ENCODE results near the gene DLX6. TPM values are rescaled to one million over a fixed set of nuclear protein-coding genes. Genes with fewer than 3 reads are reported as not detected.

Gene DLX6
- total RNA-seq, 2 experiments from 2014 or later = not detected

- no peaks in the 10 kb centered on the region for H3K9me3 ChIP-seq (ENCODE audit: low read length)
- ChIA-PET POLR2A (no interaction called here), CTCF (ENCODE audit: unreplicated experiment) (no interaction called here)
- H3K4me2 ChIP-seq (ENCODE audit: low read length) = no peak overlapping the region
- no peak overlapping the region for H3K4me3 ChIP-seq (ENCODE audit: low read depth, low read length, poor library complexity, severe bottlenecking)
- no peaks in the 10 kb centered on the region for H3K79me2 ChIP-seq (ENCODE audit: insufficient read depth, low read depth, low read length)
- TF ChIP-seq CTCF (conservative IDR thresholded peaks at IDR 0.05; ENCODE audit: low read length) (no peak), EZH2phosphoT487 (IDR thresholded peaks at IDR 0.05; ENCODE audit: borderline replicate concordance, low read depth, low read length) (no peak)
- no peaks in the 10 kb centered on the region for H4K20me1 ChIP-seq (ENCODE audit: insufficient read depth, low read length)
- BruUV-seq (replicated peaks) = no TSS peak
- intact Hi-C loops (cut with micrococcal nuclease; ENCODE audit: unreplicated experiment) = no loop called here
- no peak for DNase-seq (ENCODE audit: low spot score)
- H3K9me2 ChIP-seq (ENCODE audit: insufficient read depth, low read length) = no peaks in the 10 kb centered on the region
- no peak overlapping the region for H2AFZ ChIP-seq (ENCODE audit: low read length)
- no peaks in the 10 kb centered on the region for H3K4me1 ChIP-seq (ENCODE audit: insufficient read depth, low read length, poor library complexity, severe bottlenecking)
- H3K27ac ChIP-seq (ENCODE audit: low read depth, low read length, poor library complexity, severe bottlenecking) = no peak overlapping the region
- no peaks in the 10 kb centered on the region for H3K36me3 ChIP-seq (ENCODE audit: insufficient read depth, low read length)
These were observed 34.2 kb downstream of the DLX6 start for GRCh38 chr7:97039374-97040065.

- CTCF ChIA-PET (ENCODE audit: unreplicated experiment) = no interaction called here
- H3K4me3 ChIP-seq (ENCODE audit: low read depth, low read length, poor library complexity, severe bottlenecking) = no peak overlapping the region
These were observed 37.9 kb downstream of the DLX6 start for GRCh38 chr7:97043281-97043680.

More at GRCh38 chr7:97043281-97043680, 37.9 kb downstream of the DLX6 start:
- Histone ChIP-seq H3K27ac (ENCODE audit: low read depth, low read length, poor library complexity, severe bottlenecking) (no peak overlapping the region), H3K79me2 (ENCODE audit: insufficient read depth, low read depth, low read length) (no peaks in the 10 kb centered on the region), H3K9me3 (ENCODE audit: low read length) (no peaks in the 10 kb centered on the region), H3K36me3 (ENCODE audit: insufficient read depth, low read length) (no peaks in the 10 kb centered on the region), H3K4me2 (ENCODE audit: low read length) (no peak overlapping the region), H3K9me2 (ENCODE audit: insufficient read depth, low read length) (no peaks in the 10 kb centered on the region), H3K4me1 (ENCODE audit: insufficient read depth, low read length, poor library complexity, severe bottlenecking) (no peaks in the 10 kb centered on the region), H4K20me1 (ENCODE audit: insufficient read depth, low read length) (no peaks in the 10 kb centered on the region), H2AFZ (ENCODE audit: low read length) (no peak overlapping the region)
- POLR2A ChIA-PET = no interaction called here
- TF ChIP-seq EZH2phosphoT487 (IDR thresholded peaks at IDR 0.05; ENCODE audit: borderline replicate concordance, low read depth, low read length) (no peak), CTCF (conservative IDR thresholded peaks at IDR 0.05; ENCODE audit: low read length) (no peak)
- no TSS peak for BruUV-seq (replicated peaks)
- intact Hi-C loops (cut with micrococcal nuclease; ENCODE audit: unreplicated experiment) = no loop called here
- DNase-seq (ENCODE audit: low spot score) = no peak

Small RNAs within 50 kb of the gene (small RNA-seq; reads per million reads assigned to genes)
- not detected for gene RF01778
- gene RF01887 = not detected
- not detected for gene RF01888

Other genes starting within 250 kb of the DLX6 start
- not detected in 2 replicates for gene DLX5, start 19.3 kb downstream of the DLX6 start, total RNA-seq (2014; rRNA removed; shearing (Covaris generic))
- gene DLX5, start 19.3 kb downstream of the DLX6 start, total RNA-seq (2022) = not detected in 2 replicates
- gene SDHAF3, start 112.1 kb downstream of the DLX6 start, total RNA-seq (2014; rRNA removed; shearing (Covaris generic)) = 9.9 and 27.9 TPM in 2 replicates
- 30.6 and 39.1 TPM in 2 replicates for gene SDHAF3, start 112.1 kb downstream of the DLX6 start, total RNA-seq (2022)